Common myeloid progenitor, CD34-positive (primary cell): ENCODE results near the gene BMF.
A peak's percentile ranks its signal among the peaks of the same experiment; 100 is the strongest.

ENCODE experiments used
- CTCF ChIA-PET: fragments of 350-600 bp; sonication (Branson Sonifier 250); formaldehyde crosslinking; loops from one replicate; lab custom pipeline; 2021; ENCODE audit warnings: antibody characterized with exemption; lab: Charles Lee
- POLR2A ChIA-PET: fragments of 350-600 bp; sonication (Branson Sonifier 250); formaldehyde crosslinking; loops from one replicate; lab custom pipeline; 2021; ENCODE audit warnings: antibody characterized with exemption; lab: Charles Lee
- DNase-seq, 3 donors: peaks; one replicate each; pipeline versions ENCODE4 v3.0.0 to v3.0.0-alpha.2; 2013
- H3K27ac ChIP-seq, 2 experiments: 1 replicate in 1 of 2; 2 replicates in 1 of 2; pipeline ENCODE4 v1.7.0; 2013; ENCODE audit warnings: inconsistent platforms in 2 of 2, low read length in 2 of 2, mild to moderate bottlenecking in 2 of 2, low read depth in 1 of 2, moderate library complexity in 1 of 2; ENCODE audit not compliant: severe bottlenecking in 2 of 2, insufficient read depth in 1 of 2, poor library complexity in 1 of 2
- H3K27me3 ChIP-seq, 5 experiments: replicated peaks in 2 of 5; 1 replicate in 3 of 5; 2 replicates in 2 of 5; pipeline versions ENCODE4 v1.6.1 to v1.7.0; 2013; ENCODE audit warnings: low read length in 4 of 5, mild to moderate bottlenecking in 2 of 5, moderate library complexity in 2 of 5, inconsistent platforms in 1 of 5; ENCODE audit not compliant: insufficient read depth in 5 of 5, control insufficient read depth in 4 of 5
- H3K36me3 ChIP-seq, 4 experiments: 1 replicate in 2 of 4; 2 replicates in 2 of 4; pipeline versions ENCODE4 v1.6.1 to v1.7.0; 2013; ENCODE audit warnings: low read length in 3 of 4, control low read depth in 1 of 4, mild to moderate bottlenecking in 1 of 4; ENCODE audit not compliant: control insufficient read depth in 4 of 4, insufficient read depth in 4 of 4
- H3K4me1 ChIP-seq, 4 experiments: 1 replicate in 3 of 4; 2 replicates in 1 of 4; pipeline versions ENCODE4 v1.6.1 to v1.7.1; 2013; ENCODE audit warnings: low read length in 3 of 4, mild to moderate bottlenecking in 3 of 4, control low read depth in 1 of 4, inconsistent platforms in 1 of 4, moderate library complexity in 1 of 4; ENCODE audit not compliant: control insufficient read depth in 4 of 4, insufficient read depth in 4 of 4; ENCODE audit errors: control extremely low read depth in 1 of 4
- H3K4me3 ChIP-seq, 7 experiments: 1 replicate in 4 of 7; 2 replicates in 3 of 7; pipeline versions ENCODE4 v1.5.1 to v1.7.0; 2013; ENCODE audit warnings: mild to moderate bottlenecking in 7 of 7, low read length in 6 of 7, moderate library complexity in 6 of 7, inconsistent platforms in 2 of 7, low read depth in 2 of 7, control low read depth in 1 of 7; ENCODE audit not compliant: insufficient read depth in 4 of 7, control insufficient read depth in 1 of 7; ENCODE audit errors: extremely low read depth in 1 of 7
- H3K9me3 ChIP-seq, 5 experiments: 1 replicate in 4 of 5; 2 replicates in 1 of 5; pipeline versions ENCODE4 v1.6.1 to v1.7.1; 2013; ENCODE audit warnings: low read length in 4 of 5, mild to moderate bottlenecking in 2 of 5, inconsistent platforms in 1 of 5, low read depth in 1 of 5, moderate library complexity in 1 of 5; ENCODE audit not compliant: control insufficient read depth in 4 of 5, insufficient read depth in 2 of 5; ENCODE audit errors: control extremely low read depth in 1 of 5
- WGBS: methylation state at CpG from one replicate; pipeline ENCODE4 v1.1.5; 2013; ENCODE audit not compliant: insufficient coverage; 5-methylcytosine and 5-hydroxymethylcytosine counted together

BMF gene

DNA sequence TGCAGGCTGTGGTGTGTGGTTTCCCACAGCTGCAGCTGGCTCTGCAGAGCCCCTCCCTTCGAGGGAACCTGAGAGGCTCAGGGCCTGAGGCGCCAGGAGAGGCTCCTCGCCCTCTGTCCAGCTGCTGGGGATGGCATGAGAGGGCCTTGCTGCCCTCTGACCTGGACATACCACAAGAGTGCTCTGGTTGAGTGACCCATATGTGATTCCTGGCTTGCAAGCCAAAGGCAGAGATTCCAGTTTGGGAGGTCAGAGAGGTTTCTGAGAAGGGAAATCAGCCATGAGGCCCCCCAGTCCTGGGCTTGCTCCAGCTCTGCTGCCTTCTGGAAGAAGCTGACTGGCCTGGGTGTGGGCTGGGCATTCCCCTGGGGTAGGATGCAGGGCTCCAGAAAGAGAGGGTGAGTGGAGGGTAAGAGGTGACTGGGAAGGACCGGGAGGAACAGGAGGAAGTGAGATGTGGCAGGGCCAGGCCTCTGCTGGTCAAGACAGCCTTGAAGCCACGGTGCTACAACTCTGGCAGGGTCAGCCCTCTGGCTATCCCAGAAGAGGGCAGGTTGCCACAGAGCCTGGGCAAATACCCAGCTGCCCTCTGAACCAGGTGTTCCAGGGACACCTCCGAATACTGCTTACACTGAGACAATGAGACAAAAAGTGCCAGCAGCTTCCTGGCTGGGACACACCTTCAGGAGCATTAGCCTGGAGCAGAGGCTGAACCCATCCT is 53.7 kb downstream of the BMF start:
- Histone ChIP-seq H3K36me3 (no peaks in the 10 kb centered on the region), H3K27ac (no peak overlapping the region), H3K4me3 (peak overlapping the region in 1 of 7 experiments; percentile 20), H3K9me3 (no peaks in the 10 kb centered on the region), H3K4me1 (peaks cover 8 to 70% (median 50%) of the 10 kb centered on the region in 4 experiments), H3K27me3 (no peaks in the 10 kb centered on the region)
- peak in 2 of 3 donors; percentile 72 to 76 for DNase-seq
- WGBS: 26% methylated on average over 5 of the region's 6 CpGs
- CTCF ChIA-PET: interaction anchor here (1.0 to 5.8 kb wide), 4 partner anchors 9 to 50 kb away, joined by 4 to 59 read pairs (median 8); partner anchors contain the start of gene BMF
- POLR2A ChIA-PET: interaction anchor here (2.3 kb wide), 1 partner anchor 51 kb away, joined by 7 read pairs; no protein-coding TSS in a partner anchor

DNA sequence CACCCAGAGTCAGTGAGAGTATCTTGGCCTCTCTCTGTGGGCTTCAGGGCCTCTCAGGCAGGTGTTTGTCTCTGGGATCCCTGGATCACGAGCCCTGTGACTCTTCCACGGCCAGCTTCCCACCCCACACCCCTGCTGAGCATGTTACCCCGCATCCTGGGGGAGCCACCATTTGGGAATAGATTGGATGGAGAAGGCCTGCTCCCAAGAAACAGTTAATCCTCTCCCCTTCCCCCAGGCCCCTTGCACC is 54.1 kb downstream of the BMF start:
- POLR2A ChIA-PET: interaction anchor here (2.3 kb wide), 1 partner anchor 52 kb away, joined by 7 read pairs; no protein-coding TSS in a partner anchor
- H3K36me3 ChIP-seq: no peaks in the 10 kb centered on the region
- no peaks in the 10 kb centered on the region for H3K27me3 ChIP-seq
- WGBS: 67% methylated on average over 1 of the region's 3 CpGs
- peak in 1 of 3 donors; percentile 60 for DNase-seq
- no peak overlapping the region for H3K27ac ChIP-seq
- no peaks in the 10 kb centered on the region for H3K9me3 ChIP-seq
- peaks cover 9 to 74% (median 52%) of the 10 kb centered on the region in 4 experiments for H3K4me1 ChIP-seq
- peak overlapping the region in 2 of 7 experiments; percentile 6 to 12 for H3K4me3 ChIP-seq
- CTCF ChIA-PET: interaction anchor here (1.0 to 5.8 kb wide), 3 partner anchors 9 to 51 kb away, joined by 6 to 59 read pairs (median 10); partner anchors contain the start of gene BMF

DNA sequence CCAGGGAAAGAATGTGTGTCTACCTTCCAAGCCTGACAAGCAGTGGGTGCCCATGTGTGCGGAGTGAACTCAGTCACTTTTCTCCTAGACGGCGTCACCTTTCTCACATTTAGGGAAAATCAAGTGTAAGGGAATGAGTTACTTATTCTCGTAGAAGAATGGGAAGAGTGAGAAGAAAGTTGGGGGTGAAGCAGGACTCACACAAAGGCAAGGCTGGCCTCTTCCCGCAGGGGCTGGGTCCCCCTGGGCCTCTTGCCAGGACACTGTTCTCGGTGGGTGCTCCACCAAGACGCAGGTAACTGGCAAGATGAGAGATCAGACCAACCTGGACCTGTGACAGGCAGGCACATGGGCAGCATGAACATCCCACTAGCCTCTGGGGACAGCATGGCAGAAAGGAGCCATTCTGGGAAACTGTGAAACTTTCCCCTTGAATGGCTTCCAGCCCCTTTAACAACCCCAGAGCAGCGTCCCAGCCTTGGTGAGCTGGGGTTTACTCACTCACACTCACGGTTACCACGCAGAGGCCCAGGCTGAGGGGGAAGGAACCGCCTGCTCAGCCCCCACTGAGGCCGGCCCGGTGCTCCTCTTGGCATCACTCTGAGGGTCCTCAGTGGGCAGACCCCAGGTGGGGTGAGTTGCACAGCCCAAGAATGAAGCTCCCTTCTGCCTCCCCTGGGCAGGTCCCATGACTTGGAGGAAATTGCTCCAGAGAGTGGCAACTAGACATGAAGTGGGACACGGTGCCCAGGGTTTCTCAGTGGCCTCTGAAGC is 54.7 kb downstream of the BMF start:
- ChIA-PET POLR2A (interaction anchor here (2.3 kb wide), 1 partner anchor 52 kb away, joined by 7 read pairs; no protein-coding TSS in a partner anchor), CTCF (interaction anchor here (0.6 to 5.8 kb wide), 6 partner anchors 8 to 130 kb away, joined by 3 to 59 read pairs (median 5); partner anchors contain the start of gene BMF)
- H3K4me1 ChIP-seq: peaks cover 13 to 74% (median 52%) of the 10 kb centered on the region in 4 experiments
- H3K27ac ChIP-seq: no peak overlapping the region
- peak overlapping the region in 2 of 7 experiments; percentile 6 to 12 for H3K4me3 ChIP-seq
- WGBS: 46% methylated on average over 13 of the region's 14 CpGs
- no peaks in the 10 kb centered on the region for H3K27me3 ChIP-seq
- no peaks in the 10 kb centered on the region for H3K36me3 ChIP-seq
- peak in 2 of 3 donors; percentile 38 to 47 for DNase-seq
- H3K9me3 ChIP-seq: no peaks in the 10 kb centered on the region

DNA sequence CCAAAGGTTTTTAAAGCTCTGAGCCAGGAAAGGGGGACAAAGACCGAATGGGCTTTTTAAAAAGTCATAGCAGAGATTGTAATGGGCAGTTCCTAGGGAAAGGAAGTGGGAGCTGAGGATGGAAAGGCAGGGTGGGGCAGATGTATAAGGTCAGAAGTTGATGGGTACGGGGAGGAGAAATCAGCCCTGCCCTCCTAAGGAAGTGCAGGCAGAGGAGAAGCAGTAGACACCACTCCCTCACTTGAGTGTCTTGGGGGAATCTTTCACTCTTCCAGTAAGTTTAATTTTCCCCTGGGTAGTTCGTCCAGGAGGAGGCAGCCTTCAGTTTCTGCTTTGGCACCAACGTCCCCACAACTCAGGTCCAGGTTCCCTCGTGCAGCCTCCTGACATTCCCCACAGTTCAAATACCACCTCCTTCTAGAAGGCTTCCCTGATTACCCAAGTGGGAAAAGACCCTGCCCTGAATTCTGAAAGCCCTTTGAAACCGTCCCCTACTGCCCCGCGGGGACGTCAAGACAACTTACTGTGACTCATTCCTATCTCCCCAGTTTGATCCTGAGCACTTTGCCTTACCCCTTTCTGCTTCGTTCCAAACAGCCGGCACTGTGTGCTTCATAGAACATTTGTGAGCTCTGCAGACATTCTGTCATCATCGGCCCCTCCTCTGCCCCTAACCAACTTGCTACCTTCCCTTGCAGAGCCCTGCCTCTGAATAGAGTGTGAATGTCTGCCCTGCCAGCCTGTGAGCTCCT is 55.4 kb downstream of the BMF start:
- WGBS: 91% methylated on average over 12 of the region's 12 CpGs
- Histone ChIP-seq H3K27me3 (no peaks in the 10 kb centered on the region), H3K27ac (no peak overlapping the region), H3K4me1 (peaks cover 14 to 74% (median 53%) of the 10 kb centered on the region in 4 experiments), H3K36me3 (no peaks in the 10 kb centered on the region), H3K4me3 (no peak overlapping the region), H3K9me3 (no peaks in the 10 kb centered on the region)
- ChIA-PET CTCF (interaction anchor here (0.6 to 5.8 kb wide), 6 partner anchors 8 to 131 kb away, joined by 3 to 59 read pairs (median 4); partner anchors contain the start of gene BMF), POLR2A (interaction anchor here (2.3 kb wide), 1 partner anchor 53 kb away, joined by 7 read pairs; no protein-coding TSS in a partner anchor)
- no peak for DNase-seq

DNA sequence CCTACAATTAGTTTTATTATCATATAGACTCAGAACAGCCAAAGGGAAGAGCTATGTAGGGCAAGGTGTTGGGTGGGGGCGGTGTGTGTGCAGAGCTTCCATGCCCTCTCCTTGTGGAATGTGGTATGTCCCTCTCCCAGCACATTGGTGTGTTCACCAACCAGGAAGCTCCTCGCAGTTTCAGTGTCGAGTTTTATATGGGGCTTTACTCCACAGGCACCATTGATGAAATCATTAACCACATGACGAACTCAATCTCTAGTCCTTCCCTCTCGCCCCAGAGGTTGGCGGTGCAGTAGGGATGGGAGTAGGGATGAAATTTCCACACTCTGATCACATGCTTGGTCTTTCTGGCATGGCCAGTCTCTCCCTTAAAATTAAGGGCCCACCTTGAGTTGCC is 56.1 kb downstream of the BMF start:
- Histone ChIP-seq H3K36me3 (no peaks in the 10 kb centered on the region), H3K27me3 (no peaks in the 10 kb centered on the region), H3K9me3 (no peaks in the 10 kb centered on the region), H3K27ac (no peak overlapping the region), H3K4me1 (peaks cover 15 to 80% (median 58%) of the 10 kb centered on the region in 4 experiments), H3K4me3 (no peak overlapping the region)
- CTCF ChIA-PET: interaction anchor here (1.1 to 5.8 kb wide), 3 partner anchors 43 to 53 kb away, joined by 3 to 59 read pairs (median 3); partner anchors contain the start of gene BMF
- no peak for DNase-seq
- WGBS: 88% methylated on average over 5 of the region's 6 CpGs
- POLR2A ChIA-PET: no interaction called here

DNA sequence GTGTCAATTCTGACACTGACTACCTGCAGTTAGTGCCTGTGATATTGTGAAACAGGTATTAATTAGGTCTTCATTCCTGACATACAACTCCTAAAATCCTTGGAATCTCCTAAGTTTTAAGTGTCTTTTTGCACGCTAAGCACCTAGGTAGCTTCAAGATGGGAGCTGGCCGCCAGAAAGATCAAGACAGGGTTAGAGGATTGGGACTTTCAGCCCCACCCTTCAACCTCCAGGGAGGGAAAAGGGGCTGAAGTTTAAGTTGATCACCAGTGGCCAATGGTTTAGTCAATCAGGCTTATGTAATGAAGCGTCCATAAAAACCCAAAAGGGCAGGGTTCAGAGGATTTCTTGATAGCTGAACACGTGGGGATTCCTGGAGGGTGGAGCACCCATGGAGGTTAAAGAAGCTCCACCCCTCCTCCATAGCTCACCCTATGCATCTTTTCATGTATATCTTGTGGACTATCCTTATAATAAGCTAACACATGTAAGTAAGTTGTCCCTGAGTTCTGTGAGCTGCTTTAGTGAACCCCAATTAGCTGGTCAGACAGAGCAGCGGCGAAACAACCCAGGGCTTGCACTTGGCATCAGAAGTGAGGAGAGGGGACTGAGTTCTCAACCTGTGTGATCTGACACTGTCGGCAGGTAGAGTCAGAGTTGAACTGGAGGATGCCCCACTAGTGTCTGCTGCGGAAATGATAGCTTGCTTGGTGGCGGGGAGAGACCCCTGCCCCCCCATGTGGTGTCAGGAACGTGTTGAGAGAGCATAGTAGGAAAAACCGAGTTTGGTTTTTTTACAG is 56.9 kb downstream of the BMF start:
- ChIA-PET CTCF (interaction anchor here (1.0 to 5.8 kb wide), 5 partner anchors 15 to 132 kb away, joined by 3 to 59 read pairs (median 3); partner anchors contain the start of gene BMF), POLR2A (no interaction called here)
- no peaks in the 10 kb centered on the region for H3K36me3 ChIP-seq
- no peak overlapping the region for H3K27ac ChIP-seq
- no peak overlapping the region for H3K4me3 ChIP-seq
- H3K4me1 ChIP-seq: peaks cover 17 to 85% (median 66%) of the 10 kb centered on the region in 4 experiments
- WGBS: 98% methylated on average over 6 of the region's 11 CpGs
- H3K27me3 ChIP-seq: no peaks in the 10 kb centered on the region
- H3K9me3 ChIP-seq: no peaks in the 10 kb centered on the region
- no peak for DNase-seq
